Calu3 (cell line): ENCODE data around the gene LY6G5C. TPM values are rescaled to one million over a fixed set of nuclear protein-coding genes. Genes with fewer than 3 reads are reported as not detected.
A peak's percentile ranks its signal among the peaks of the same experiment; 100 is the strongest.

Experiments used
- BruUV-seq: library from RNA; stranded (reverse); fragments of 400-500 nt; replicated peaks from 2 replicates; lab custom pipeline; 2021; lab: Mats Ljungman, UMichigan
- CTCF ChIA-PET: fragments of 300-600 bp; sonication (Branson Sonifier 250); formaldehyde crosslinking; loops from one replicate; lab custom pipeline; 2022; ENCODE audit warnings: antibody characterized with exemption; lab: Charles Lee
- DNase-seq: peaks from one replicate; pipeline ENCODE4 v3.0.0; 2022
- H3K27ac Mint-ChIP-seq: one replicate; pipeline ENCODE4 v1.8.0; 2022; ENCODE audit warnings: mixed read lengths; ENCODE audit not compliant: unreplicated experiment
- H3K27me3 Mint-ChIP-seq: one replicate; pipeline ENCODE4 v1.8.0; 2022; ENCODE audit warnings: mixed read lengths; ENCODE audit not compliant: unreplicated experiment
- H3K36me3 Mint-ChIP-seq: one replicate; pipeline ENCODE4 v1.8.0; 2022; ENCODE audit warnings: mild to moderate bottlenecking, moderate library complexity, mixed read lengths; ENCODE audit not compliant: insufficient read depth, unreplicated experiment
- H3K4me1 Mint-ChIP-seq: one replicate; pipeline ENCODE4 v1.8.0; 2022; ENCODE audit warnings: mild to moderate bottlenecking, low read depth, mixed read lengths; ENCODE audit not compliant: unreplicated experiment
- H3K4me3 Mint-ChIP-seq: one replicate; pipeline ENCODE4 v1.8.0; 2022; ENCODE audit warnings: mild to moderate bottlenecking, low read depth, moderate library complexity, mixed read lengths; ENCODE audit not compliant: unreplicated experiment
- H3K9me3 Mint-ChIP-seq: one replicate; pipeline ENCODE4 v1.8.0; 2022; ENCODE audit warnings: low read depth, mixed read lengths; ENCODE audit not compliant: unreplicated experiment
- intact Hi-C: fragments of 100-400 bp; cut with micrococcal nuclease; formaldehyde crosslinking; loops from one replicate; pipeline ENCODE4 v1.10.0; 2022; ENCODE audit not compliant: unreplicated experiment
- total RNA-seq: library from RNA; stranded (reverse); gene quantifications from 2 replicates; pipeline ENCODE4 v1.2.3, GENCODE V29; 2022
- TF ChIP-seq, protein P1 (sequence below): fragments of 200-600 bp; IDR thresholded peaks from one replicate; pipeline ENCODE4 v1.8.0; 2022; ENCODE audit warnings: antibody characterized with exemption; ENCODE audit not compliant: unreplicated experiment

LY6G5C gene
- total RNA-seq, 1 experiment from 2014 or later = 4.9 TPM

DNA sequence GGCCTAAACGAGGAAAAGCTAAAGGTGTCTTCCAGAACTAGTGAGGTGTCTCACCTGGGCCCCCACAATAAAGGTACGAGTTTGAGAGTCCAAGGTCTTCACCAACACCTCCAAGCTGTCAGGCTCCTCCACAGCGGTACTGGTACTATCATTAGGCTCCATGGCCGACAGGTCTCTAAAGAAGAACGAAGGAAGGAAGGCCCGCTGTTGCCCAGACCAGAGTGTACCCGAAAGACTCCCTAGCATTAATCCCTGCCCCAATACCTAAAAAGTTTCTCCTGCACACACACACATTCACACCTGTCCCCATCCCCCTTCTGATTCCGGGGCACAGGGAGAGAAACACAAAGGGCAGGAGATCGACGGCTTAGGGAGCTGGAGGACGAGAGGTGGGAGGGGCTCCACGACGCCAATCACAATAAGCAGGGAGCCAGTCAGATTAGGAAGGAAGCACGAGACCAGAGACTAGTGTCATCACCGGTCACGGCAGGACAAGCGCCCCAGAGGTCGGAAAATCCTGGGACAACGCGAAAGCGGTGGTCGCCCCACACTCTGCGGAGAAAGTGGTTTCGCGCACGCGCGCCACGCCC lies 29.2 kb downstream of the LY6G5C start:
- Mint-ChIP-seq H3K27me3 (no peaks in the 10 kb centered on the region), H3K4me3 (peak overlapping the region; percentile 95), H3K27ac (peak overlapping the region; percentile 92), H3K4me1 (peaks cover 41% of the 10 kb centered on the region), H3K36me3 (peaks cover 84% of the 10 kb centered on the region), H3K9me3 (no peaks in the 10 kb centered on the region)
- DNase-seq = peak; percentile 78
- intact Hi-C loops = loop anchor here (1.0 kb wide), 1 partner anchor 9 kb away; the partner anchor contains the start of gene C6orf47
- TF ChIP-seq, protein P1, sequence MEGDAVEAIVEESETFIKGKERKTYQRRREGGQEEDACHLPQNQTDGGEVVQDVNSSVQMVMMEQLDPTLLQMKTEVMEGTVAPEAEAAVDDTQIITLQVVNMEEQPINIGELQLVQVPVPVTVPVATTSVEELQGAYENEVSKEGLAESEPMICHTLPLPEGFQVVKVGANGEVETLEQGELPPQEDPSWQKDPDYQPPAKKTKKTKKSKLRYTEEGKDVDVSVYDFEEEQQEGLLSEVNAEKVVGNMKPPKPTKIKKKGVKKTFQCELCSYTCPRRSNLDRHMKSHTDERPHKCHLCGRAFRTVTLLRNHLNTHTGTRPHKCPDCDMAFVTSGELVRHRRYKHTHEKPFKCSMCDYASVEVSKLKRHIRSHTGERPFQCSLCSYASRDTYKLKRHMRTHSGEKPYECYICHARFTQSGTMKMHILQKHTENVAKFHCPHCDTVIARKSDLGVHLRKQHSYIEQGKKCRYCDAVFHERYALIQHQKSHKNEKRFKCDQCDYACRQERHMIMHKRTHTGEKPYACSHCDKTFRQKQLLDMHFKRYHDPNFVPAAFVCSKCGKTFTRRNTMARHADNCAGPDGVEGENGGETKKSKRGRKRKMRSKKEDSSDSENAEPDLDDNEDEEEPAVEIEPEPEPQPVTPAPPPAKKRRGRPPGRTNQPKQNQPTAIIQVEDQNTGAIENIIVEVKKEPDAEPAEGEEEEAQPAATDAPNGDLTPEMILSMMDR = no peak
- BruUV-seq = no TSS peak
- CTCF ChIA-PET = interaction anchor here (0.6 to 2.9 kb wide), 14 partner anchors 9 to 246 kb away, joined by 3 to 23 read pairs (median 3); partner anchors contain the start of genes ATP6V1G2, C6orf47, CSNK2B and EHMT2

DNA sequence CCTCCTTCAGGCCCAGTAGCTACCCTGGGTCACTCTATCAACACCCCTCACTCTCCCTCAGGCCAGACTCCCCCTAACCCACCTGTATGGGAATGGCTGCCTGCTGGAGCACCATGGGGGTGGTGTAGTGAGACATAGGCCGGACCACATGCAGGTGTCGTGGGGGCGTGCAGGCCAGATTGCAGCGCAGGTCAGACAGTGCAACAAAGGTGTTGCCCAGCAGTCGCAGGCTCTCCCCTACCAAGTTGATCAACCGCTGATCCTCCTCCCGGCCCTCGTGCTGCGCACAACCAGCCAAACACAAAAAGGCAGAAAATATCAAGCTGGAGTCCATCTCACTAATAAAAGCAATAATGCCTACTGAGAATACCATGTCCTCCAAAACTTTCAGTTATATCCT lies 35.5 kb downstream of the LY6G5C start:
- intact Hi-C loops = no loop called here
- H3K27me3 Mint-ChIP-seq = no peaks in the 10 kb centered on the region
- TF ChIP-seq, protein P1 = no peak
- H3K9me3 Mint-ChIP-seq = no peaks in the 10 kb centered on the region
- CTCF ChIA-PET = no interaction called here
- no peak overlapping the region for H3K4me3 Mint-ChIP-seq
- peaks cover 13% of the 10 kb centered on the region for H3K4me1 Mint-ChIP-seq
- DNase-seq = no peak
- H3K36me3 Mint-ChIP-seq = peaks cover 92% of the 10 kb centered on the region
- peak overlapping the region; percentile 51 for H3K27ac Mint-ChIP-seq
- no TSS peak for BruUV-seq

DNA sequence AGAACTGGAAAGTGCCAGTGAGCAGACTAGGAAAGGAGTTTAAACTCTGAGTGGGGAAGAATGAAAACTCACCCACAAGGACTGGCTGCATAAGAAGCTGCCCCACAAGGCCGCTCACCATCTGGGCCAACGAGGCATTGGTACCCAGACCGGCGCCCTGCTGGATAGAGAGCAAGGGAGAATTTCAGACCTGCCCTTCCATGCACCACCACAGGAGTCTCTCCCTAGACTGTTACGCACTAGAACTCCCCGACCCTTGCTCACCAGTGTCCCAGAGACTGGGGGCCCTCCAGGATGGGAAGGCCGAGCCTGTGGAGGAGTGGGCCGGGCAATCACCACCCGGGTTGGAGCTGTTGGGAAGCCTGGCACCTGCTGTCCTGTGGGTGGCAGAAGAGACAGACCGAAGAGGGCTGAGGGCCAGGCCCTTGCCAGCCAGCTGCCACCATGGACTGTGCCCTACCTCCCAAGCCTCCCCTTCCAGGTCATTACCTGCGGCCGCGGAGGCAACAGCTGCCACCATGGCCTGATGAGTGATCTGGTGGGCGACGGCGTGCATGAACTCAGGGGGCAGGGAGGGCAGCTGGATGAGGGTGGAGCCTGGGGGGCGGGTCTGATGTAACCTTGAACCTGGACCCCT lies 36.9 kb downstream of the LY6G5C start:
- no peaks in the 10 kb centered on the region for H3K4me1 Mint-ChIP-seq
- H3K27me3 Mint-ChIP-seq = no peaks in the 10 kb centered on the region
- no peak overlapping the region for H3K4me3 Mint-ChIP-seq
- peaks cover 90% of the 10 kb centered on the region for H3K36me3 Mint-ChIP-seq
- no peaks in the 10 kb centered on the region for H3K9me3 Mint-ChIP-seq
- DNase-seq = no peak
- intact Hi-C loops = no loop called here
- TF ChIP-seq, protein P1 = no peak
- no TSS peak for BruUV-seq
- no peak overlapping the region for H3K27ac Mint-ChIP-seq
- CTCF ChIA-PET = interaction anchor here (0.6 kb wide), 1 partner anchor 33 kb away, joined by 4 read pairs; no protein-coding TSS in a partner anchor

DNA sequence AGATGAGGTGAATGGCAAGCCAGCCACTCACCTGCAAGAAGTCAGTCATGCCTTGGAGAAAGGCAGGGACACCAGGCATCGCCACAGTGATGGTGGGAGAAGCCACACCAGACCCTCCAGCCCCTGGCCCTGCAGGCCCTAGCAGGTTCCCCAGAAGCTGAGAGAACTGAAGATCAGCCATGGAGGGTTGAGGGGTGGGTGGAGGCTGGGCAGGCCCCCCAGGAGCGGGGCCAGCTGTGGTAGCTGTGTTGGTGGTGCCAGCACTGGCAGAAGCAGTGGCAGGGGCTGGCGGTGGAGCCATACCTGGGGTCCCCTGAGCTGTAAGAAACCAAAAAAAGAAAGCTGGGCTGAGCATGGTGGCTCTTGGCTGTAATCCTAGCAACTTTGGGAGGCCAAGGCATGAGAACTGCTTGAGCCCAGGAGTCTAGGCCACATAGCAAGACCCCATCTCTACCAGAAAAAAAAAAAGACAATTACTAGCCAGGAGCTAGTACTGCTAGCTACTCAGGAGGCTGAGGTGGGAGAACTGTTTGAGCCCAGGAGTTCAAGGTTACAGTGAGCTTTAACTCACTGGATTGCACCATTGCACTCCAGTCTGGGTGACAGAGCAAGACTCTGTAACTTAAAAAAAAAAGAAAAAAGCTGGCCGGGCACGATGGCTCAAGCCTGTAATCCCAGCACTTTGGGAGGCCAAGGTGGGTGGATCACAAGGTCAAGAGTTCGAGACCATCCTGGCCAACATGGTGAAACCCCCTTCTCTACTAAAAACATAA lies 37.9 kb downstream of the LY6G5C start:
- H3K27me3 Mint-ChIP-seq = no peaks in the 10 kb centered on the region
- CTCF ChIA-PET = no interaction called here
- H3K4me3 Mint-ChIP-seq = no peak overlapping the region
- peaks cover 90% of the 10 kb centered on the region for H3K36me3 Mint-ChIP-seq
- BruUV-seq = no TSS peak
- no peak for DNase-seq
- TF ChIP-seq, protein P1 = no peak
- intact Hi-C loops = no loop called here
- no peaks in the 10 kb centered on the region for H3K9me3 Mint-ChIP-seq
- H3K27ac Mint-ChIP-seq = no peak overlapping the region
- H3K4me1 Mint-ChIP-seq = no peaks in the 10 kb centered on the region
